ENCODE measurements around the gene SCNN1A.

The SCNN1A gene

DNA sequence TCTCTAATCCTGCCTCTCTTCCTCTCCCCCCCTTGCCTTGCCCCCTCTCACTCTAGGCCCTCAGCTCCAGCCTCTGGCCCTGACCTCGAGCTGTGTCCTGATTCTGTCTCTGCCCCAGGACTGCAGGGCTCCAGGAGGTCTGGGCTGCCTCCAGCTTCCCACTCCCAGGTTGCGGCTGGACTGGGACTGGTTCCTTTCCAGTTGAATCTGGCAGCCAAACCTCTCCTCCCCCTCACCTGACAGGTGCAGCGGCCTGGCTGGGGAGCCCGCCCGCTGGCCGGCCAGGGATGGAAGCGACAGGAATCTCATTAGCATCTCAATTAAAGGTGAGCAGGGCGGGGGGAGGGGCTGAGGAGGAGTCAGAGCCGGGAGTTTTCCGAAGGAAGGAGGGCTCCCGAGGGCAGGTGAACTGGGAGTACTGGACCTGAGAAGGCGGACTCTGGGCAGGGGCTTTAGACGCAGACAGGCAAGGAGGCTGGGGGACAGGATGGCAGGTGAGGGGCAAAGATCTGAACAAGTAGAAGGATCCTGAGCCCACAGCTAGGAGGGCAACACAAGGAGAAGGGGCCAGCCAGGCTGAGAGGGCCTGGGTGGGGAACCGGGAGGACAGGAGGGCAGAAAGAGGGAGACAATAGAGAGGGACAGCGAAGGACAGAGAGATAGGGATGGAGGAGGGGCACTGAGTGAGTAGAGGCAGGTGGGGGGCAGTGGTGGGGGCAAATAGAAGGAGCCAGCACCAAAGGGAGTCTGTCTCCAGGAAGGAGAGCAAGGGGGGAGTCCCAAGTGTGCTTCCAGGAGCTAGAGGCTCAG lies at the start of gene SCNN1A:
SCNN1A (minus strand) TSS at position 295 of the 810 bp plus-strand sequence. CDS start 780 bp downstream, outside the sequence.
- DNase-seq = peak; percentile 49 to 75

DNA sequence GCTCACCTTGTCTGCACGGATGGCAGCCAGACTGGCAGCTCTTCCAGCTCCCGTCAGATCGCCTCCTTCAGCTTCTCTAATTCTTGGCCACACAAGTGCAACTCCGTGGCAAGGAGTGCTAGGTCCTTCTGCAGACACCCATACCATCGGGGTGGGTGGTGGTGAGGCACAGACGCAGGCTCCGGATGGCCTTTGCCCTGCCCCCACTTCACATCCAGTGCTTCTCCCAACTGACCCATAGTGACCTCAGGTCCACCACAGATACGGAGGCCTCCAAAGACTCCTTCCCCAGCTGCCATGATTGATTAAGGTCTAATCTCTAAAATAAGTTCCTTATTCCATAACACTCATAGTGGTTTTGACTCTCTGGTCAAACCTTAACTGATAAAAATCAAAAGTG lies 49.5 kb upstream of the SCNN1A start:
- no peak for DNase-seq

DNA sequence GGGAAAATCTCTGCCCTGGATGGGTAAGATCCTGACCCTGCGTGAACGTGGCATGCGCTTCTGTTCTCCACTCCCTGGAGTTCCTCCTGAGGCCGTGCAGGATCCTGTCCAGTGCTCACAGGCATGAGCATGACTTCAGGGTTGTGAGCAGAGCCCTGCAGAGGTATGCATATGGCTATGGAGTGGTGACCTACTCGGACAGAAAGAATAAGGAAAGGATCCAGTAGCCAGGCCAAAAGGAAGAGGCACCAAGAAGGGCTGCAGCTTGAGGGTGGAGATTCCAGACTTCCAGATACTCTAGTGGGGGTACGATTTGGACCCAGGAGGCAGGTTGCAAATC lies 48.6 kb upstream of the SCNN1A start:
- DNase-seq = no peak

DNA sequence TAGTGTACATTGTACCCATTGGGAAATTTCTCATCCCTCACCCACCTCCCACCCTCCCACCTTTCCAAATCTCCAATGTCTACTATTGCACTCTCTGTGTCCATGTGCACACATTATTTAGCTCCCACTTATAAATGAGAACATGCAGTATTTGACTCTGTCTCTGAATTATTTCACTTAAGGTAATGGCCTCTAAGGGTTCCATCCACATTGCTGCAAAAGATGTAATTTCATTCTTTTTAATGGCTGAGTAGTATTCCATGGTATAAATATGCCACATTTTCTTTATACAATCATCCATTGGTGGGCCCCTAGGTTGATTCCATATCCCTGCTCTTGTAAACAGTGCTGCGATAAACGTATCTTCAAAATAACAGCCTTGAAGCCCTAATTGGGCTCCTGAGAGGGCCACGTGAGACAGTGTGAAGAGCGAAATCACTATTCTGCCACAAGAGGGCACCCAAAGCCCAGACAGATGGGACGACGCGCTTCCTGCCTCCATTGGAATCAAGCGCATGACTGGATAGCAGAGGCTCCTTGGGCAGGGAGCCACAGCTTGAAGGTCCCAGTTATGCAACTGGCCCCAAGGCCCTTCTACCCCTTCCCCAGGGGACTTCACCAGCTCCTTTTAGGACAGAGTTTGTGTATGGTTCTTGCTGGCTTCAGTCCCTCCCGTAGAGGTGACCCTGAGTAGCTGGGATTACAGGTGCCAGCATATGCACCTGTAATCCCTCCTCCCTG lies 48.1 kb upstream of the SCNN1A start:
- peak; percentile 58 to 72 for DNase-seq

DNA sequence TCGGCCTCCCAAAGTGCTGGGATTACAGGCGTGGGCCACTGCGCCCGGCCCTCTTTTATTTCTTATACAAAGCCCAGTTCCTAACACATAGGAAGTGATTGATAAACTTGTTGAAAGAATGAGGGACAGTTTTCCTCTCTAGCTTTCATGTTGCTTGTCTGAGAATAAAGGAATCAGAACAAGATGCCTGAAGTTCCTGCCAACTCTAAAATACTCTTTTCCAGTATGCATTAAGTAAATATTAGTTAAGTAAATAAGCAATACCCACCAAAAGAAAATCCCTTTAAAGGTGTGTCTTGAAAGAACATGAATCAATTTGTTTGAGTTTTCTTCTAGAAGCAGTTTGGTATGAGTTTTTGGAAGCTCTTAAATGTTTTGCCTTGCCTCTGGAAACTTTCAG lies 45.0 kb upstream of the SCNN1A start:
- no peak for DNase-seq

DNA sequence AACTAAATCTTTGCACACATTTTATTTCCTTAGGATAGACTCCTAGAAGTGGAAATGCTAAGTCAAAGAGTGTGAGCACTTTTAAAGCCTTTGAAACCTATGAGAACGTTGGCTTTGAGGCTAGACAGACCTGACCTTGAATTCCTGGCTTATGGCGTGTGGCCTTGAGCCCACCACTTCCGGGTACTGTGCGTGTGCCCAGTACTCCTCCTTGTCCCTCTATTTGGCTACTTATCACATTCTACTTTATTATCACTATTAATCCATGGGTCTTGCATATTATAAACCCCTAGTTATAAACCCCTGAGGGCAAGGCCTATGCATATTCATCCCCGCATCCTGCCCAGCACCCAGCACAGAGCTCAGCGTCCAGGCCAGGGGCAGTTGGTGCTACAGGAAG lies 43.4 kb upstream of the SCNN1A start:
- DNase-seq = no peak

DNA sequence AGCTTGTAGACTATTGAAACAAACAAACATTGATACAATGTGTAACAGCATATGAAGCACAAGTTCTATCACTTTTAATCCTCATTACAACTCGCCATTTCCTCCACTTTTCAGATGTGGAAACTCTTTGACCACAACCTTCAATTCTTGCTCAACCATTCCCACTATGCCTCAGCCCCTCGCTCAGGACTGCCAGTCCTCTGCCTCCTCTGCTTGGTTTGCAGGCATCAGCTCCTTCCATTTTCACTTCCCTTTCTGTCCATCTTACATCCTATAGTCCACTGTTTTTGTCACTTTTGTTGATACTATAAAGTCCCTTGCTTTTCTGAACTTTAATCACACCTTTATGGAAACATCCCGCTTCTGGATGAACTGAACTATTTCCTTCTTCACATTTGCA lies 41.2 kb upstream of the SCNN1A start:
- DNase-seq = no peak

DNA sequence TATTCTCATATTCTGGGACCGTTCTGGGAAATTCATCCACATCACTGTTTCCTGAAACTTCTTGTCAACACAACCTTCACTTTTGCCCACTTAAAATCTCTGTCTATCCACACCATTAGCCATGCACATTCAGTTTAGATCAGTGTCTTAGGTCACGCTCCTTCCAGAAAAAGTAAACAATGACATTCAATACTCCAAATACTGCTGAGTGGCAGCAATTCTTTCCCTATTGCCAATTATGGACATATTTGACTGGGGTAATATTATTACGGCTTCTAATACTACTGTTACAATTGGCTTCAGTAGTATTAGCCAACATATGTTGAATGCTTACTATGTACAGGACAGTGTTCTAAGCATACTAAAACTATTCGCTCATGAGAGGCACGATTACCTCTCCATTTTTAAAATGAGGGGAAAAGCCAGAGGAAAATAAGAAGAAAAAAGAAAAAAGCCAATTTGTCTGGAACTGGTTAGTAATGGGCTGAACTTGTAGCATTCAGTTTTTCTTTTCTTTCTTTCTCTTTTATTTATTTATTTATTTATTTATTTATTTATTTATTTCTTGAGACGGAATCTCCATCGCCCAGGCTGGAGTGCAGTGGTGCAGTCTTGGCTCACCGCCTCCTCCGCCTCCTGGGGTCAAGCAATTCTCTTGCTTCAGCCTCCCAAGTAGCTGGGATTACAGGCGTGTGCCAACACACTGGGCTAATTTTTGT lies 32.0 kb upstream of the SCNN1A start:
- no peak for DNase-seq

DNA sequence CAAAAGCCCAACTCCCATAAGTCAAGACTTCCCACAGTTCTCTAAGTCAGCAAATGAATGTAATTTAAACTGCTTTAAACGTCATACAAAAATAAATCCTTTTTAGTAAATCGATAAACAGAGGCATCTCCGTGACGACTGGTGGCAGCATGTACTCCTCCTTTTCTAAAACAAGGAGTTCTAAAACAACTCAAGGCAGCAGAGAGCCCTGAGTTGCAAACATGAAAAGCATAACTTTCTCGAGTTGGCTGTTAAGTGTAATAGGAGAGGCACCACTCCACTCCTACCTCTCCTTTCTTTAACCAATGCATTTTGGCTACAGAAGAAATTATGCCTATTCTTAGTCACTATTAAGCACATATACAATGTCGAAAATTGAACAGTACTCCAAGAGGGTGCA lies 30.6 kb upstream of the SCNN1A start:
- DNase-seq = no peak

DNA sequence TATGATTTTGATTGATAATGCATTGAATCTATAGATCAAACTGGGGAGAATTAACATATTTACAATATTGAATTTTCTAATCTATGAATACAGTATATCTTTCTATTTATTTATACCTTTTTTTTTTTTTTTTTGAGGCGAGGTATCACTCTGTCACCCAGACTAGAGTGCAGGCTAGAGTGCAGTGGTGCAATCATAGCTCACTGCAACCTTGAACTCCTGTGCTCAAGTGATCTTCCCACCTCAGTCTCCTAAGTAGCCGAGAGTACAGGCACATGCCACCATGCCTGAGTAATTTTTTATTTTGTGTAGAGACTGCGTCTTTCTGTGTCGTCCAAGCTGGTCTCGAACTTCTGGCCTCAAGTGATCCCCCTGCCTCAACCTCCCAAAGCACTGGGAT lies 29.0 kb upstream of the SCNN1A start:
- no peak for DNase-seq

DNA sequence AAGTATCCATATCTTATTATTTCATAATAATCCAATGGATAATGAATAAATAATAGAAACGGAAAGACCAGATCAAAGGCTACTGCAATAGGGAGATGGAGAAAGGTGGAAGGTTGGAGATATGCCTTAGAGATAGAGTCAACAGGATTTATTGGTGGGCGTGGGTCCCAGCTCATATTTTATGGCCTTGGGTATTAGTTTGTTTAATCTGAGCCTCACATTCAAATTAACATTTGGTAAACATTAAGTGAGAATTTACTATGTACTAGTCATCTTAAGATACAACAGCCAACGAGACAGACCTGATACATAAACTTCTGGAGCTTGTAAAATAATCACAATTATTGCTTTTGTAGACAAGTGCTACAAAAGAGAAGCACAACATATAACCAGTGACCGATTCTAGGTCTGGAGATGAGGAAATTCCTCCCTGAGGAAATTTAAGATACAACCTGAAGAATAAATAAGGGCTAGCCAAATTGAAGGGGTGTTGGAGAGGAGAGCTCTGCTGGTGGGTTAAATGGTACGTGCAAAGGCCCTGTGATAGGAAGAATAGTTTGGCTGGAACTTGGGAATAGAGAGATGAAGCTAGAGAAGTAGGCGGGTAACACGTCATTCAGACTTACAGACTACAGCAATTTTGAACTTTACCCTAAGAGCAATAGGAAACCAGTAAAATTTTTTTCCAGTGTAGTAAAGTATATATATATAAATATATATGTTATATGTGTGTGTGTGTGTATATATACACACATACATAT lies 24.7 kb upstream of the SCNN1A start:
- no peak for DNase-seq

DNA sequence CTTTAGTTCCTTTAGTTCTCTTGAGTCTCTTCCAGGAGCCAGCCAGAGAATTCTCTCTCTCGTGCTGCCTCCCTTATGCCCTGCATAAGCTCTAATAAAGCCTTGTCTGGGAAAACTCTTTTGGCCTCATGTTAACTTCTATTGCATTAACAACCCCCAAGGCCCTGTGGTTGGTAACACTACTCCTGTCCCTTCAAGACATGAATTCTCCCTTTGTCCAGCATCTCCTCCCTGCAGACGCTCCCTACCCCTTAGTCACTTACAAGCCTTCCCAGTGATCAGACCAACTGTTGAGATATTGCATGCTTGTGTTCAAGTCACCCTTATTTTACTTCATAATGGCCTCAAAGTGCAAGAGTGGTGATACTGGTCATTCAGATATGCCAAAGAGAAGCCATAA lies 20.7 kb upstream of the SCNN1A start:
- no peak for DNase-seq

DNA sequence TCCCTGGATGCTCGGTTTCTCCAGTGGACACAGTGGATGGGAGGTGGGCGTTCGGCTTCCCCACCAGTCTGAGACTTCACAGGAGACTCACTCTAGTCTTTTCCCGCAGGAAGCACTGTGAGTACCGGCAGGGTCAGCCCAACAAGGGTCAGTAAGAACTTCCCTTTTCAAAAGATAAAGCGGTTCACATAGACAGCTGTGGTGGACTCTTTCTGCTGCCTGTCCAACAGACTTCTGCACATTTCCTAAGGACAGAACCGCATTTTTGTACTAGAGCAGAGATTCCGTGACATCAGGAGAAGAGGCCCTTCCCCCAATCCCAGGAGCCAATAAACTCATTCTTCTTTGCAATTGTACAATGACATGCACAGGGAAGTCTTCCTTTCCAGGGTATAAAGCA lies 19.0 kb upstream of the SCNN1A start:
- DNase-seq = no peak

DNA sequence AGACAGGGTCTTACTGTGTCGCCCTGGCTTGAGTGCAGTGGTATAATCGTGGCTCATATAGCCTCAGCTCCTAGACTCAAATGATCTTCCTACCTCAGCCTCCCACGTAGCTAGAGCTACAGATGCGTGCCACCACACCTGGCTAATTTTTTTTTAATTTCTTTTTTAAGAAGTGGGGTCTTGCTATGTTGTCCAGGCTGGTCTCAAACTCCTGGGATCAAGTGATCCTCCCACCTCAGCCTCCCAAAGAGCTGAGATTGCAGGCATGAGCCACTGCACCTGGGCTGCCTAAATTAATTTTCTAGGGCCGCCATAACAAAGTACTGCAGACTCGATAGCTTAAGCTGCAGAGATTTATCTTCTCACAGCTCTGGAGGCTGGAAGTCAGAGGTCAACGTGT lies 17.7 kb upstream of the SCNN1A start:
- no peak for DNase-seq

DNA sequence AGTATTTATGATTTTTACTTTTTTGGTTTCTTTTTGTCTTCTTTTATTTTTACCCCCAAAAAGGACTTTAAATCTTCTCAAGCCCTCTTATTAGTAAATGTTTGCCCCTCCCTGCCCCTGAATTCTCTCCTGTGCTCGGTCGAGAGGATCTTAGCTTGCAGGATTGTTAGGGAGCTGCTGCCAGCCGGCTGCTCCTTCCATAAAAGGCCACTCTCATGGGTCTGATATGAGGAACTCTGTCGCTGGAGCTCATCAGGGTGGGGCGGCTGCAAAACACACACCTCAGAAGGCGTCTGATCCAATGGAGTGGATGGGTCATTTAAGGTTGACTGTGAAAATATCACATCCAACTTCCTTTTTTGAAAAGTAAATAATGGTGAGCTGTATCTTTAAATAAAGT lies 17.1 kb upstream of the SCNN1A start:
- DNase-seq = peak in 1 of 2 experiments; percentile 27

DNA sequence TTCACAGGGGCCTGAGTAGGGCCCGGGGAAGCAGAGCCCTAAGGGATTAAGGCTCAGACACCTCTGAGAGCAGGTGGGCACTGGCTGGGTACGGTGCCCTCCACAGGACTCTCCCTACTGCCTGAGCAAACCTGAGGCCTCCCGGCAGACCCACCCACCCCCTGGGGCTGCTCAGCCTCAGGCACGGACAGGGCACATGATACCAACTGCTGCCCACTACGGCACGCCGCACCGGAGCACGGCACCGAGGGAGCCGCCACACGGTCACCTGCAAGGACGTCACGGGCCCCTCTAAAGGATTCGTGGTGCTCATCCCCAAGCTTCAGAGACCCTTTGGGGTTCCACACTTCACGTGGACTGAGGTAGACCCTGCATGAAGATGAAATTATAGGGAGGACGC lies 15.7 kb upstream of the SCNN1A start:
- DNase-seq = no peak

DNA sequence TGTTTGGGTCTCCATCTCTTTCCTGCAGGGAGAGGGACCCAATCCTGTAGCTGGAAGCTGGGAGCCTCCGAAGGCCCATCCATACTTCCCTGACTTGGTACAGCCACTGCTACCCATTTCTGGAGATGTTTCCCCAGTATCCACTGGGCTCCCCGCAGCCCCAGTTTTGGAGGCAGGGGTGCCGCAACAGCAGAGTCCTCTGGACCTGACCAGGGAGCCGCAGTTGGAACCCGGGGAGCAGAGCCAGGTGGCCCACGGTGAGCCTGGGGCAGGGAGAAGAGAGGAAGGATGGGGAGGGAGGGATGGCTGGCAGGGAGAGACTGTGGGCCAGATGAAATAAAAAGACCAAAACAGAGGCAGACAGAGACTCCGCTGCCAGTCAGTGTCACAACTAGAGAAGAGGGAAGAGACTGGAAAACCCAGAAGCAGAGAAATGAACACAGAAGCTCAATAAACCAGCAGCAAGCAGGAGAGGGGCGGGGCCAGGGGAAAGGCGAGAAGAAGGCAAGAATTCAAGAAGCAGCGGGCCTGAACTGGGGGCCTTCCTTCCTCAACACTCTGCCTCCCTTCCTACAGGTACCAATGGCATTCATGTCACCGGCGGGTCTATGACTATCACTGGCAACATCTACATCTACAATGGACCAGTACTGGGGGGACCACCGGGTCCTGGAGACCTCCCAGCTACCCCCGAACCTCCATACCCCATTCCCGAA lies 14.9 kb upstream of the SCNN1A start:
- no peak for DNase-seq

DNA sequence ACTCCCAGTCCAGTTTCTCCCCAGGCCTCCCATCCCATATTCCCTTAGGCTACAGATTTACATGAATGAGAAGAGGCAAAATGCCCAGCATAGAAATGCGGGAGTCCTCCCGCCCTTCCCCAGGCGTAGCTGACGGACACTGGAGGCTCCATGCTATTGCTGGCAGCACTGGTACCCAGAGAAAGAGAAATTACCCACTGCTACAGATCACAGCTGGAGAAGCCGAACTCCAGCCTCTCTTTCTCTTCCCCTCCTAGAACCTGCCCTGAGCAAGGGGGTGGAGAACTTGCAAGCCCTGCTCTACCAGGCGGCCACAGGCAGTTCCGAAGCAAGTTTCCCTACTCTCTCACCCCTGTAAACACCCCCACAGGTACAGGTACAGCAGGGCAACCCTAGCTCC lies 12.2 kb upstream of the SCNN1A start:
- DNase-seq = no peak

DNA sequence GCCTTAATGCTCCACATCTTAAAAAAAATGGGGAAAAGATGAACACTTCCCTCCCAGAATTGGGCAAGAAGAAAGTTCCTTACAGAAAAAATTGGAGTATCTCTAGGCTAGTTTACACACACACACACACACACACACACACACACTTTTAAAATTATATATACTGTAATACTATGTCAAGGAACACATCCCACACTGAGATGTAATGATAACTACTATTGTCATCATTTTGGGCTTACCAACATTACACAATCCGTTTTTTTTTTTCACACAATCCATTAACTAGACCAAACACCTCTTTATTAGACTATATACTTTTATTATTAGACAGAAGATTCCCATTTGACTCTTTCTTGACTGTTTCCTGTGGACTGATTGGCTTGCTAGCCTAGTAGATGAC lies 11.1 kb upstream of the SCNN1A start:
- DNase-seq = no peak

DNA sequence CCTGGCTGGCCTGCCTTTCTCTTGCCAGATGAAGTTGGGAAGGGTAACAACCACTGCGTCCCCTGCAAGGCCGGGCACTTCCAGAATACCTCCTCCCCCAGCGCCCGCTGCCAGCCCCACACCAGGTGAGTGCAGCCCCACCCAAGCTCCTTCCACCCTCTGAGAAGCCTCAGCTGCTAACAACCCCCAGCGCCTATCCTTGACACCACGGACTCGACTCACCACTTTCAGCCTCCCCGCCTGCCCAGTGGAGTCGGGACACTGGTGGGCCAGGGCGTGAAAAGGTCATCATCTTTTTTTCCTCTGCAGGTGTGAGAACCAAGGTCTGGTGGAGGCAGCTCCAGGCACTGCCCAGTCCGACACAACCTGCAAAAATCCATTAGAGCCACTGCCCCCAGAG lies 10.7 kb upstream of the SCNN1A start:
- no peak for DNase-seq

DNA sequence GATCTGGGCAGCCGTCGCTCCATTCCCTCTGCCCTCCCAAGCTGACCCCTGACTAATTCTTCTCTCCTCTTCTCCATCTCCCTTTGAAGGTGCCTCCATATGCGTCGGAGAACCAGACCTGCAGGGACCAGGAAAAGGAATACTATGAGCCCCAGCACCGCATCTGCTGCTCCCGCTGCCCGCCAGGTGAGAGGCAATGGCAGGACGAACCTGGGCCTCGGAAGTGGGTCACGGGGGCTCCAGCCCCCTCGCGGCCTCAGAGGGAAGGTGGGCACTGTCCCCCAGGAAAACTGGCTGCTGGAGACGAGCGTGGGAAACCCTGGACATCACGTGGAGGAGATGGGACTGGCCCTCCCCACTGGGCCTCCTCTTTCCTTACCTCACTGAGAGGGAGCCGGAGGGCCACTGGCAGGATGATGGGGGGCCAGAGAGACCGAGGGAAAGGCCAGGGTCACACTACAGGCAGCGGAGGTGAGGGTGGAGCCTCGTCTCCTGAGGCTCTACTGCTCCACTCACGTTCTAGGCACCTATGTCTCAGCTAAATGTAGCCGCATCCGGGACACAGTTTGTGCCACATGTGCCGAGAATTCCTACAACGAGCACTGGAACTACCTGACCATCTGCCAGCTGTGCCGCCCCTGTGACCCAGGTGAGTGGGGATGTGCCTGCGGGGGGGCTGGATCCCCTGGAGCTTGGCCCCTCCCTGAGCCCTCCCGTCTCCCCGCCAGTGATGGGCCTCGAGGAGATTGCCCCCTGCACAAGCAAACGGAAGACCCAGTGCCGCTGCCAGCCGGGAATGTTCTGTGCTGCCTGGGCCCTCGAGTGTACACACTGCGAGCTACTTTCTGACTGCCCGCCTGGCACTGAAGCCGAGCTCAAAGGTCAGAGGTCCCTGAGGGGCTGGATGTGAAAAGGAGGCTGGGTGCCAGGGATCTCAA lies 9.4 kb upstream of the SCNN1A start:
- no peak for DNase-seq
